CD4-positive, alpha-beta T cell (primary cell): ENCODE measurements around the gene SSRP1. TPM values are rescaled to one million over a fixed set of nuclear protein-coding genes. Genes with fewer than 3 reads are reported as not detected.
A peak's percentile ranks its signal among the peaks of the same experiment; 100 is the strongest.

Source experiments
- ATAC-seq: fragments of 200-7000 bp; cut with Tn5 transposase; one replicate; pipeline ENCODE4 v1.10.0; 2022; ENCODE audit warnings: mild to moderate bottlenecking; ENCODE audit not compliant: poor library complexity
- CTCF ChIA-PET: fragments of 350-600 bp; sonication (Branson Sonifier 250); formaldehyde crosslinking; loops from one replicate; lab custom pipeline; 2021; ENCODE audit warnings: antibody characterized with exemption, inconsistent platforms; lab: Charles Lee
- POLR2A ChIA-PET: fragments of 350-600 bp; sonication (Branson Sonifier 250); formaldehyde crosslinking; loops from one replicate; lab custom pipeline; 2021; ENCODE audit warnings: antibody characterized with exemption, inconsistent platforms; lab: Charles Lee
- DNase-seq, 14 experiments: peaks; one replicate each; pipeline ENCODE4 v3.0.0-alpha.2; 2013 to 2020; ENCODE audit warnings: mixed read lengths in 2 of 14
- H3K27ac ChIP-seq, 2 donors: one replicate each; pipeline versions ENCODE4 v1.5.1 to v1.7.0; 2013; ENCODE audit warnings: low read length in 2 of 2, low read depth in 1 of 2, mild to moderate bottlenecking in 1 of 2
- H3K27me3 ChIP-seq, 2 experiments: 1 replicate in 1 of 2; 2 replicates in 1 of 2; pipeline versions ENCODE4 v1.6.1 to v1.7.0; 2013; ENCODE audit warnings: low read length in 2 of 2, control low read depth in 1 of 2, mild to moderate bottlenecking in 1 of 2, moderate library complexity in 1 of 2; ENCODE audit not compliant: insufficient read depth in 2 of 2, control insufficient read depth in 1 of 2
- H3K36me3 ChIP-seq: one replicate; pipeline ENCODE4 v1.6.1; 2013; ENCODE audit warnings: low read length, control low read depth; ENCODE audit not compliant: insufficient read depth
- H3K4me1 ChIP-seq: one replicate; pipeline ENCODE4 v1.6.1; 2013; ENCODE audit warnings: low read length, control low read depth; ENCODE audit not compliant: insufficient read depth
- H3K4me3 ChIP-seq: one replicate; pipeline ENCODE4 v1.5.1; 2013; ENCODE audit warnings: mild to moderate bottlenecking, low read length, moderate library complexity
- H3K9me3 ChIP-seq, 2 experiments: 1 replicate in 1 of 2; 2 replicates in 1 of 2; pipeline versions ENCODE4 v1.6.1 to v1.7.0; 2013; ENCODE audit warnings: low read length in 2 of 2, mild to moderate bottlenecking in 2 of 2, control low read depth in 1 of 2, moderate library complexity in 1 of 2; ENCODE audit not compliant: control insufficient read depth in 1 of 2, insufficient read depth in 1 of 2
- H3K27ac Mint-ChIP-seq: one replicate; pipeline ENCODE4 v1.8.0; 2020; ENCODE audit warnings: mixed read lengths
- H3K27me3 Mint-ChIP-seq: one replicate; pipeline ENCODE4 v1.8.0; 2021; ENCODE audit warnings: mixed read lengths
- H3K36me3 Mint-ChIP-seq: one replicate; pipeline ENCODE4 v1.8.0; 2021; ENCODE audit warnings: low read depth, mixed read lengths
- H3K4me1 Mint-ChIP-seq: one replicate; pipeline ENCODE4 v1.8.0; 2021; ENCODE audit warnings: low read depth, mixed read lengths
- H3K4me3 Mint-ChIP-seq: one replicate; pipeline ENCODE4 v1.8.0; 2020; ENCODE audit warnings: mild to moderate bottlenecking, mixed read lengths
- H3K9me3 Mint-ChIP-seq: one replicate; pipeline ENCODE4 v1.8.0; 2020; ENCODE audit warnings: mixed read lengths
- intact Hi-C, 2 experiments: fragments of 100-400 bp; cut with DNase I in 1 of 2; cut with micrococcal nuclease in 1 of 2; formaldehyde crosslinking; loops; one replicate each; pipeline versions ENCODE4 v1.15.1 to v1.9.0; 2023 to 2025; cut with DNase I, micrococcal nuclease
- polyA plus RNA-seq, 2 donors: library from polyadenylated mRNA; unstranded; fragments of 120-200 nt; gene quantifications; one replicate each; pipeline ENCODE4 v1.2.1, GENCODE V29; 2013
- total RNA-seq, 174 experiments: library from RNA in 2 of 174; stranded (reverse) in 2 of 174; gene quantifications; one replicate each; pipeline ENCODE4 v1.2.3 and lab custom pipeline; 2021 to 2026
- TF ChIP-seq, protein P1 (sequence below): fragments of 200-600 bp; IDR thresholded peaks from one replicate; pipeline ENCODE4 v1.8.0; 2022; ENCODE audit warnings: antibody characterized with exemption, mild to moderate bottlenecking

SSRP1 gene, protein sequence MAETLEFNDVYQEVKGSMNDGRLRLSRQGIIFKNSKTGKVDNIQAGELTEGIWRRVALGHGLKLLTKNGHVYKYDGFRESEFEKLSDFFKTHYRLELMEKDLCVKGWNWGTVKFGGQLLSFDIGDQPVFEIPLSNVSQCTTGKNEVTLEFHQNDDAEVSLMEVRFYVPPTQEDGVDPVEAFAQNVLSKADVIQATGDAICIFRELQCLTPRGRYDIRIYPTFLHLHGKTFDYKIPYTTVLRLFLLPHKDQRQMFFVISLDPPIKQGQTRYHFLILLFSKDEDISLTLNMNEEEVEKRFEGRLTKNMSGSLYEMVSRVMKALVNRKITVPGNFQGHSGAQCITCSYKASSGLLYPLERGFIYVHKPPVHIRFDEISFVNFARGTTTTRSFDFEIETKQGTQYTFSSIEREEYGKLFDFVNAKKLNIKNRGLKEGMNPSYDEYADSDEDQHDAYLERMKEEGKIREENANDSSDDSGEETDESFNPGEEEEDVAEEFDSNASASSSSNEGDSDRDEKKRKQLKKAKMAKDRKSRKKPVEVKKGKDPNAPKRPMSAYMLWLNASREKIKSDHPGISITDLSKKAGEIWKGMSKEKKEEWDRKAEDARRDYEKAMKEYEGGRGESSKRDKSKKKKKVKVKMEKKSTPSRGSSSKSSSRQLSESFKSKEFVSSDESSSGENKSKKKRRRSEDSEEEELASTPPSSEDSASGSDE
- total RNA-seq (10 to 100 TPM; 36.7 to 41.2 TPM), total RNA-seq (lab: John Stamatoyannopoulos, UW) (68.7 to 579 (median 134) reads per million in 172 experiments)
- 76.3 TPM for polyA plus RNA-seq (2013, experiment 1 of 2)
- polyA plus RNA-seq (2013, experiment 2 of 2): 83.8 TPM

DNA sequence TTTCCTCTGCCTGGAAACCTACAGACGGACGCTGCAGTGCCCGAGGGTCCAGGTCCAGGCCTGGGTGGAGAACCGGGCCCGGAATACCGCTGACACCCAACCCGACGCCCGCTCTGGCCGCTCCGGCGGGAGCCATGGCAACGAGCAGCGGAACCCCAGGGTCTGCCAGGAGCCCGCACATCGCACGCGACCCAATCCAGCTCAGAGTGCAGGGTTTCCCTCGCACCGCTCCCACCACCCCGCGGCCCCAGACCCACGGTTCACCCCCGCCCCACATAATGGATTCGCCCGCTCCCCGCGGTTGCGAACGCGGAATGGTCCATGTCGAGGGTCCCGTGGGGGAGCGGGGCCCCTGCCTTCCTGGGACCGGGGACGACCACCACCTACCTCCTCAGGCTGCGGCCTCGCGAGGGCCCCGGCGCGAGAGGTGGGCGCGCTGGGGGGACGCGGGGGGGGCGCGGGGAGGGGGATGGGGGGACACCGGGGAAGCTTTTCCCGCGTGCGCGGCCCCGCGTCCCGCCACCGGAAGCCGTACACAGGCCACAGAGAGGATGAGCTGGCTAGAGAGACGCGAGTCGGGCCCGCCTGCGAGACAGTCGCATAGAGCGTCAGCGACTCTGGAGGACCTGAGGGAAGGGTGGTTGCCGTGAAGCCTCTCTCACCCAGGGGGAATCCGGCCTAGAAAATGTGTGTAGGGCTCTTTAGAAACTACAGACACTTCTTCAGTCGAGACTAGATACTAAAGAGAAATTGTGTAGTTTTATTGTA is at the start of gene SSRP1:
TSS of gene SSRP1 (minus strand) at position 550 of the 768 bp plus-strand sequence. CDS start 771 bp downstream, outside the sequence.
- Histone ChIP-seq H3K36me3 (peaks cover 34% of the 10 kb centered on the region), H3K4me1 (peaks cover 29% of the 10 kb centered on the region), H3K27ac (peak within 1 kb of the TSS; percentile 72 to 85), H3K4me3 (peak within 1 kb of the TSS; percentile 80), H3K9me3 (no peaks in the 10 kb centered on the region), H3K27me3 (no peaks in the 10 kb centered on the region)
- ATAC-seq: peak; percentile 97
- peak; percentile 77 to 95 (median 86) for DNase-seq
- Mint-ChIP-seq H3K27me3 (no peaks in the 10 kb centered on the region), H3K4me1 (peaks cover 33% of the 10 kb centered on the region), H3K4me3 (peak within 1 kb of the TSS; percentile 89), H3K36me3 (peaks cover 48% of the 10 kb centered on the region), H3K9me3 (no peaks in the 10 kb centered on the region), H3K27ac (peak within 1 kb of the TSS; percentile 96)
- ChIA-PET POLR2A (interaction anchor here (0.6 to 5.2 kb wide), 9 partner anchors 10 to 1836 kb away, joined by 3 to 107 read pairs (median 3); partner anchors contain the start of genes DTX4, SELENOH, TNKS1BP1 and UBE2L6), CTCF (interaction anchor here (1.5 kb wide), 2 partner anchors 10 to 322 kb away, joined by 3 to 14 read pairs; partner anchors contain the start of genes CLP1 and TNKS1BP1)
- intact Hi-C loops: loop anchor here (1.0 to 10.0 kb wide), 8 partner anchors 10 to 1809 kb away; partner anchors contain the start of genes FAM111A (in 1 of the 2), MED19 (in 1 of the 2), TIMM10 (in 1 of the 2) and TMX2 (in 1 of the 2)
- TF ChIP-seq, protein P1, sequence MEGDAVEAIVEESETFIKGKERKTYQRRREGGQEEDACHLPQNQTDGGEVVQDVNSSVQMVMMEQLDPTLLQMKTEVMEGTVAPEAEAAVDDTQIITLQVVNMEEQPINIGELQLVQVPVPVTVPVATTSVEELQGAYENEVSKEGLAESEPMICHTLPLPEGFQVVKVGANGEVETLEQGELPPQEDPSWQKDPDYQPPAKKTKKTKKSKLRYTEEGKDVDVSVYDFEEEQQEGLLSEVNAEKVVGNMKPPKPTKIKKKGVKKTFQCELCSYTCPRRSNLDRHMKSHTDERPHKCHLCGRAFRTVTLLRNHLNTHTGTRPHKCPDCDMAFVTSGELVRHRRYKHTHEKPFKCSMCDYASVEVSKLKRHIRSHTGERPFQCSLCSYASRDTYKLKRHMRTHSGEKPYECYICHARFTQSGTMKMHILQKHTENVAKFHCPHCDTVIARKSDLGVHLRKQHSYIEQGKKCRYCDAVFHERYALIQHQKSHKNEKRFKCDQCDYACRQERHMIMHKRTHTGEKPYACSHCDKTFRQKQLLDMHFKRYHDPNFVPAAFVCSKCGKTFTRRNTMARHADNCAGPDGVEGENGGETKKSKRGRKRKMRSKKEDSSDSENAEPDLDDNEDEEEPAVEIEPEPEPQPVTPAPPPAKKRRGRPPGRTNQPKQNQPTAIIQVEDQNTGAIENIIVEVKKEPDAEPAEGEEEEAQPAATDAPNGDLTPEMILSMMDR: no peak

DNA sequence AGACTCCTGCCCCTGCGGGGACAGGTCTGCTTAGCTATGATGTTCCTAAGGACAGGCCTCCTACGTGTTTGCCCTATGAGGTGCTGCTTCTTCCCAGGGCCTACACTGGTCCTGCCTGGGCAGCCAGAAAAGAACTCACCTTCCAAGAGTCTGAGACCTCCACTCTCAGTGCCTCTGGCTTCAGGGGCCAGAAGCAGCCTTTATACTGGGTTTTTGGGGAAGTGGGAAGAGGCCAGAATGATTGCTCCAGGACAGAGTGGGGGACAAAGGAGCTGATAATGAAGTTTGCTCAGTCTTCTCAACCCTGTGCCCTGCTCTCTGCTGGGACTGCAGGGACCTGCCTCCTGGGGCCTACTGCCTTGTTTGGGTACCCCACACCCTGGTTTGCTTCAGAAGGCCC is 45.3 kb upstream of the SSRP1 start, which contains the start of gene PRG3:
TSS of gene PRG3 (minus strand) at position 176 of the 400 bp plus-strand sequence. CDS start 442 bp downstream, outside the sequence.
- DNase-seq (no peak), ATAC-seq (no peak)
- Mint-ChIP-seq H3K4me1 (no peaks in the 10 kb centered on the region), H3K4me3 (no peak within 1 kb of the TSS), H3K36me3 (no peaks in the 10 kb centered on the region), H3K27ac (no peak within 1 kb of the TSS), H3K9me3 (no peaks in the 10 kb centered on the region), H3K27me3 (peaks cover 33% of the 10 kb centered on the region)
- H3K4me1 ChIP-seq: no peaks in the 10 kb centered on the region
- H3K27me3 ChIP-seq: no peaks in the 10 kb centered on the region
- TF ChIP-seq, protein P1: no peak
- no peaks in the 10 kb centered on the region for H3K36me3 ChIP-seq
- no peak within 1 kb of the TSS for H3K27ac ChIP-seq
- POLR2A ChIA-PET: no interaction called here
- no peak within 1 kb of the TSS for H3K4me3 ChIP-seq
- CTCF ChIA-PET: no interaction called here
- intact Hi-C loops: no loop called here
- no peaks in the 10 kb centered on the region for H3K9me3 ChIP-seq

DNA sequence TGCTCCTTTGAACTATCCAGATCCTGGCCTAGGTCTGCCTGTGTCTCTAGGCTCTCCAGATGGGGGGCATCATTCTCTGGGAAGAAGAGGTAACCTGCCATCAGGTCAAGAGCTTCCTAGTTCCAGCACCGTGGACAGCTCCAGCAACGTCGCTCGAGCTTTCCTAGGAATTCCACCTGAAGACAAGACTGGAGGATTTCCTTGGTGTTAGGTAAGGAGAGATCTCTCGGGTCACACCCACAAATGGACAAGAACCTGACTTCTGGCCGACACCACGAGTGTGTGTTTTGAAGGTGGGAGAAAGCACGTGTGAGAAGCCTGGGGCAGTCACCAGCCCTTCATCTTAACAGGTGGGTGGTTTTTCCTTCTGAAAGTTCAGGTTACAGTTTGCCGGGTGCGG is 44.0 kb upstream of the SSRP1 start:
- no peak overlapping the region for H3K27ac Mint-ChIP-seq

More for the DNA sequence above, 44.0 kb upstream of the SSRP1 start:
- DNase-seq: no peak
- Mint-ChIP-seq H3K4me3 (no peak overlapping the region), H3K4me1 (no peaks in the 10 kb centered on the region), H3K9me3 (no peaks in the 10 kb centered on the region), H3K27me3 (peaks cover 33% of the 10 kb centered on the region), H3K36me3 (no peaks in the 10 kb centered on the region)
- TF ChIP-seq, protein P1: no peak
- ChIA-PET POLR2A (no interaction called here), CTCF (no interaction called here)
- intact Hi-C loops: no loop called here
- Histone ChIP-seq H3K36me3 (no peaks in the 10 kb centered on the region), H3K4me1 (no peaks in the 10 kb centered on the region), H3K9me3 (no peaks in the 10 kb centered on the region), H3K27me3 (no peaks in the 10 kb centered on the region), H3K4me3 (no peak overlapping the region), H3K27ac (no peak overlapping the region)
- ATAC-seq: no peak
